Mucosa of descending colon (tissue), 3 donors: ENCODE results near the gene LPCAT1. TPM values are rescaled to one million over a fixed set of nuclear protein-coding genes. Genes with fewer than 3 reads are reported as not detected.

Source experiments
- ATAC-seq: fragments of 200-7000 bp; cut with Tn5 transposase; one replicate; pipeline ENCODE4 v1.9.1; 2020; ENCODE audit warnings: mild to moderate bottlenecking, moderate library complexity
- DNase-seq, 3 donors: peaks; one replicate each; pipeline ENCODE4 v3.0.0-alpha.2; 2020
- H3K36me3 ChIP-seq: fragments of 200-600 bp; one replicate; pipeline ENCODE4 v1.8.0; 2021; ENCODE audit warnings: low read depth, mild to moderate bottlenecking
- H3K4me1 ChIP-seq: fragments of 200-600 bp; one replicate; pipeline ENCODE4 v1.8.0; 2021; ENCODE audit warnings: low read depth, mild to moderate bottlenecking
- H3K4me3 ChIP-seq: fragments of 200-600 bp; one replicate; pipeline ENCODE4 v1.8.0; 2021; ENCODE audit warnings: mild to moderate bottlenecking
- H3K9me3 ChIP-seq: fragments of 200-600 bp; one replicate; pipeline ENCODE4 v1.8.0; 2021; ENCODE audit warnings: mild to moderate bottlenecking
- CTCF ChIP-seq: fragments of 200-600 bp; IDR thresholded peaks from one replicate; pipeline ENCODE4 v1.8.0; 2022; ENCODE audit warnings: antibody characterized with exemption, mild to moderate bottlenecking
- intact Hi-C, 2 donors: fragments of 100-400 bp; cut with DNase I in 1 of 2; cut with micrococcal nuclease in 1 of 2; formaldehyde crosslinking; loops; one replicate each; pipeline versions ENCODE4 v1.11.0 to v1.11.1; 2022; cut with DNase I, micrococcal nuclease
- total RNA-seq, 3 donors: library from RNA; stranded (reverse); fragmentation: NEBNext Ultra II Directional in 2 of 3; extraction: Animal tissue kit (Norgen Biotek cat#: 25700) in 2 of 3; gene quantifications; one replicate each; pipeline versions ENCODE4 v1.2.1 to v1.2.4, GENCODE V29; 2021 to 2023
- donor health status: DM: no; HTN: no; CAD: no; lungs with moderate emphysema.
- donor health status: DM: no; HTN: no; CAD: no.
- donor health status: DM: no; HTN: yes; CAD: no.

Gene LPCAT1
- total RNA-seq, 3 donors from 2014 or later: 6.7 to 27.2 (median 26.0) TPM

GRCh38 chr5:1493413-1493812, 30.3 kb downstream of the LPCAT1 start:
- H3K4me3 ChIP-seq: no peak overlapping the region
- intact Hi-C loops: no loop called here
- TF ChIP-seq CTCF: no peak
- H3K36me3 ChIP-seq: no peaks in the 10 kb centered on the region
- H3K9me3 ChIP-seq: no peaks in the 10 kb centered on the region
- H3K4me1 ChIP-seq: no peaks in the 10 kb centered on the region
- DNase-seq (no peak), ATAC-seq (no peak)

GRCh38 chr5:1492757-1493156, 31.0 kb downstream of the LPCAT1 start:
- Histone ChIP-seq H3K4me3 (no peak overlapping the region), H3K36me3 (no peaks in the 10 kb centered on the region)
- intact Hi-C loops: no loop called here

GRCh38 chr5:1490376-1490775, 33.4 kb downstream of the LPCAT1 start:
- no peak overlapping the region for H3K4me3 ChIP-seq
- no peaks in the 10 kb centered on the region for H3K9me3 ChIP-seq
- ATAC-seq (no peak), DNase-seq (no peak)
- no peaks in the 10 kb centered on the region for H3K4me1 ChIP-seq
- intact Hi-C loops: no loop called here
- no peaks in the 10 kb centered on the region for H3K36me3 ChIP-seq
- no peak for TF ChIP-seq CTCF

More at GRCh38 chr5:1492757-1493156, 31.0 kb downstream of the LPCAT1 start:
- ATAC-seq: no peak
- DNase-seq: no peak
- H3K4me1 ChIP-seq: no peaks in the 10 kb centered on the region
- no peaks in the 10 kb centered on the region for H3K9me3 ChIP-seq
- TF ChIP-seq CTCF: no peak

GRCh38 chr5:1489754-1490153, 34.0 kb downstream of the LPCAT1 start:
- H3K36me3 ChIP-seq: no peaks in the 10 kb centered on the region
- DNase-seq (no peak), ATAC-seq (no peak)
- H3K4me1 ChIP-seq: no peaks in the 10 kb centered on the region
- intact Hi-C loops: no loop called here
- no peak overlapping the region for H3K4me3 ChIP-seq
- TF ChIP-seq CTCF: no peak
- no peaks in the 10 kb centered on the region for H3K9me3 ChIP-seq

GRCh38 chr5:1488882-1489680, 34.7 kb downstream of the LPCAT1 start:
- Histone ChIP-seq H3K4me3 (no peak overlapping the region), H3K4me1 (no peaks in the 10 kb centered on the region), H3K36me3 (no peaks in the 10 kb centered on the region), H3K9me3 (no peaks in the 10 kb centered on the region)
- intact Hi-C loops: no loop called here
- no peak for TF ChIP-seq CTCF
- ATAC-seq (peak; percentile 54), DNase-seq (no peak)
